GM21367 (cell line): ENCODE data around the gene TADA2B.
A peak's percentile ranks its signal among the peaks of the same experiment; 100 is the strongest.

Source experiments
- ATAC-seq: cut with Tn5 transposase; IDR thresholded peaks from one replicate; pipeline ENCODE4 v1.9.1; 2021; ENCODE audit not compliant: unreplicated experiment

The TADA2B gene

GRCh38 chr4:7040765-7041164, 2.4 kb upstream of the TADA2B start:
- no peak for ATAC-seq

GRCh38 chr4:7041246-7041645, 1.9 kb upstream of the TADA2B start:
- ATAC-seq, result no peak

- no peak for ATAC-seq
Observed at GRCh38 chr4:7041801-7042502, 1.2 kb upstream of the TADA2B start.

- peak; percentile 69 for ATAC-seq
Observed at GRCh38 chr4:7042503-7043283, 479 bp upstream of the TADA2B start.

- ATAC-seq, result no peak
Observed at GRCh38 chr4:7044137-7044930, 1.2 kb downstream of the TADA2B start.

- no peak for ATAC-seq
Observed at GRCh38 chr4:7045553-7045952, 2.4 kb downstream of the TADA2B start.

- peak; percentile 29 for ATAC-seq
Observed at GRCh38 chr4:7045961-7046921, 3.1 kb downstream of the TADA2B start.

- ATAC-seq, result no peak
Observed at GRCh38 chr4:7046971-7047370, 3.8 kb downstream of the TADA2B start.

- ATAC-seq, result no peak
Observed at GRCh38 chr4:7048642-7049041, 5.5 kb downstream of the TADA2B start.

GRCh38 chr4:7049295-7049694, 6.1 kb downstream of the TADA2B start:
- no peak for ATAC-seq

GRCh38 chr4:7049739-7050138, 6.6 kb downstream of the TADA2B start:
- no peak for ATAC-seq

- no peak for ATAC-seq
Observed at GRCh38 chr4:7050481-7051143, 7.4 kb downstream of the TADA2B start.

GRCh38 chr4:7051144-7051495, 7.9 kb downstream of the TADA2B start:
- no peak for ATAC-seq

GRCh38 chr4:7051905-7052304, 8.7 kb downstream of the TADA2B start:
- ATAC-seq, result no peak

- ATAC-seq, result no peak
Observed at GRCh38 chr4:7052313-7052712, 9.1 kb downstream of the TADA2B start.

- no peak for ATAC-seq
Observed at GRCh38 chr4:7052923-7053715, 9.9 kb downstream of the TADA2B start.

- ATAC-seq, result no peak
Observed at GRCh38 chr4:7054106-7054880, 11.1 kb downstream of the TADA2B start.

GRCh38 chr4:7055111-7055989, 12.2 kb downstream of the TADA2B start:
- no peak for ATAC-seq
